WERI-Rb-1 (cell line): ENCODE measurements around the gene FAM25A.
"Not testable (repeated sequence)": the region's sequence is repeated elsewhere in the genome, so short reads cannot be mapped to it uniquely, and the experiment has no call there.

Experiments used
- DNase-seq: peaks from one replicate; pipeline ENCODE4 v3.0.0-alpha.2; 2020
- H3K27ac ChIP-seq: fragments of 250-450 bp; sonication (Bioruptor Pico); 2 replicates; pipeline ENCODE4 v1.5.1; 2020; ENCODE audit warnings: mild to moderate bottlenecking, moderate library complexity
- H3K27me3 ChIP-seq: fragments of 250-450 bp; sonication (Bioruptor Pico); 2 replicates; pipeline ENCODE4 v1.5.1; 2021; ENCODE audit warnings: mild to moderate bottlenecking, low read depth, moderate library complexity; ENCODE audit not compliant: insufficient read depth, severe bottlenecking
- H3K36me3 ChIP-seq: fragments of 250-450 bp; sonication (Bioruptor Pico); 2 replicates; pipeline ENCODE4 v1.5.1; 2020; ENCODE audit warnings: mild to moderate bottlenecking, moderate library complexity
- H3K4me3 ChIP-seq: 2 replicates; pipeline ENCODE4 v1.5.1; 2011; ENCODE audit warnings: low read depth, mild to moderate bottlenecking, control low read depth, low read length
- H3K9me3 ChIP-seq: fragments of 250-450 bp; sonication (Bioruptor Pico); 2 replicates; pipeline ENCODE4 v1.5.1; 2021; ENCODE audit warnings: mild to moderate bottlenecking, moderate library complexity; ENCODE audit not compliant: severe bottlenecking
- TF ChIP-seq, protein P1 (sequence below): IDR thresholded peaks from 2 replicates; pipeline ENCODE4 v1.5.1; 2011; ENCODE audit warnings: low read depth, mild to moderate bottlenecking, control low read depth, inconsistent platforms, low read length

FAM25A gene

DNA sequence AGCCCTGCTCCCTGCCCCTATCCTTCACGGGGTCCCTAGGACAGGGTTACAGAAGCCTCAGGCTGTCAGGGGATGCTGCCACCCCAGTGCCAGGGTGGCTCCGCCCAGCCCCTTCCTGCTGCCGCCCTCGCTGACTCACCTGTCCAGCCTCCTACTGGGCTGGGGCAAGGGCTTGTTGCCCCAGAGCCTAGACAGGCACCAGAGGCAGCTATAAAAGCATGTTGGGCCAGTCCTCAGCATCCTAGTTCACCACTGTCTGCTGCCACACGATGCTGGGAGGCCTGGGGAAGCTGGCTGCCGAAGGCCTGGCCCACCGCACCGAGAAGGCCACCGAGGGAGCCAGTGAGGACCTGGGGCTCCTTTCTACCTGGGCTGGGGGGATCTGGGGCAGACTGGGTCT lies at the start of gene FAM25A:
FAM25A (plus strand) TSS at position 239 of the 400 bp plus-strand sequence; CDS start at position 270, 31 bp downstream.
- not testable (repeated sequence) for H3K9me3 ChIP-seq, H3K27ac ChIP-seq, H3K36me3 ChIP-seq, H3K4me3 ChIP-seq, DNase-seq, H3K27me3 ChIP-seq

DNA sequence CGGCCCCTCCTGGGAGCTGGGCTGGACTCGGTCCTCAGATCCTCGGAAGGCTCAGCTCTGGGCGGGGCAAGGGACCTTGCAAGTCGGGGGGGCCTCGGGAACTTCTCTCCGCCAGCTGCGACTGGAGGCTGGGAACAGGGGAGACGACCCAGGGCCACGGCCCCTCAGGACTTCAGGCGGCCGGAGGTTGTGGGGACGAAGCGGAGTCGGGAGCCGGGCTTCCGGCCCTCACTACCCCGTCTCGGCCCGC lies 49.2 kb upstream of the FAM25A start:
- no peak for DNase-seq
- Histone ChIP-seq H3K9me3 (no peaks in the 10 kb centered on the region), H3K27ac (no peak overlapping the region), H3K4me3 (no peak overlapping the region), H3K27me3 (no peaks in the 10 kb centered on the region), H3K36me3 (no peaks in the 10 kb centered on the region)
- TF ChIP-seq, protein P1, sequence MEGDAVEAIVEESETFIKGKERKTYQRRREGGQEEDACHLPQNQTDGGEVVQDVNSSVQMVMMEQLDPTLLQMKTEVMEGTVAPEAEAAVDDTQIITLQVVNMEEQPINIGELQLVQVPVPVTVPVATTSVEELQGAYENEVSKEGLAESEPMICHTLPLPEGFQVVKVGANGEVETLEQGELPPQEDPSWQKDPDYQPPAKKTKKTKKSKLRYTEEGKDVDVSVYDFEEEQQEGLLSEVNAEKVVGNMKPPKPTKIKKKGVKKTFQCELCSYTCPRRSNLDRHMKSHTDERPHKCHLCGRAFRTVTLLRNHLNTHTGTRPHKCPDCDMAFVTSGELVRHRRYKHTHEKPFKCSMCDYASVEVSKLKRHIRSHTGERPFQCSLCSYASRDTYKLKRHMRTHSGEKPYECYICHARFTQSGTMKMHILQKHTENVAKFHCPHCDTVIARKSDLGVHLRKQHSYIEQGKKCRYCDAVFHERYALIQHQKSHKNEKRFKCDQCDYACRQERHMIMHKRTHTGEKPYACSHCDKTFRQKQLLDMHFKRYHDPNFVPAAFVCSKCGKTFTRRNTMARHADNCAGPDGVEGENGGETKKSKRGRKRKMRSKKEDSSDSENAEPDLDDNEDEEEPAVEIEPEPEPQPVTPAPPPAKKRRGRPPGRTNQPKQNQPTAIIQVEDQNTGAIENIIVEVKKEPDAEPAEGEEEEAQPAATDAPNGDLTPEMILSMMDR, result no peak

DNA sequence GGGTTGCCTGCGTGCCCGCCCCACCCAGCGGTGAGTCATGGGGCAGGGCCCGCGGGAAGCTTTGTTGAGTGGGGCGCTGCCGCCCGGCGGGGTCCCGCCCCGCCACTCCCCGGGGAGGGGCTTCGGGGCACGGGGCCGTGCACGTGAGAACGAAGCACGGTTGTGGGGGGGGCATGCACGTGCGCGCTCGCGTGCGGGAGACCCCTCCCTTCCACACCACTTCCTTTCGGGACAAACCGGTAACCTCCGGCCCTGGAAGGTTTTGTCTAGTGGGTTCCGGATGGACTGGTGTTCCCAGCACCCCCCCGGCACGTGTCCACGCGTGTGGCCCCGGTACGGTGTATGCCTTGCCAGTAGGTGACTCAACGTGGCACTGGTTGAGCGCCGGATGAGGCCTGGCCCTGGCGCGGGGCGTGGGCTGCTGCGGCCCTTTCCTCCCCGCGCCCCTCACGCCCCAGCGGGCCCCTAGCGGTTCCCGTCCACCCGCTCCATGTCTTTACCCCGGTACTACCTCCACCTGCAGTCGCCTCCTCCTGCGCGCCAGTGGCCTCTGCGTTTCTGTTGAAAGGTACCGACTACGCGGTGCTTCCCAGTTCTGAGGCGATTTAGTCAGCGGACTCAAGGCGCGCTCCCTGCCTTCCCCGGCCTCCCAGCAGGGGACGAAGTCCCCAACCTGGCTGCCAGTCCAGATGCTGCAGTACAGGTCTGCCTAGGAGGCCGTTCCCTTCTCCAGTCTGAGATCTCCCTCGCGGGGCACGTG lies 48.7 kb upstream of the FAM25A start:
- Histone ChIP-seq H3K27ac (no peak overlapping the region), H3K36me3 (no peaks in the 10 kb centered on the region), H3K9me3 (no peaks in the 10 kb centered on the region), H3K27me3 (no peaks in the 10 kb centered on the region), H3K4me3 (no peak overlapping the region)
- TF ChIP-seq, protein P1, result no peak
- no peak for DNase-seq

DNA sequence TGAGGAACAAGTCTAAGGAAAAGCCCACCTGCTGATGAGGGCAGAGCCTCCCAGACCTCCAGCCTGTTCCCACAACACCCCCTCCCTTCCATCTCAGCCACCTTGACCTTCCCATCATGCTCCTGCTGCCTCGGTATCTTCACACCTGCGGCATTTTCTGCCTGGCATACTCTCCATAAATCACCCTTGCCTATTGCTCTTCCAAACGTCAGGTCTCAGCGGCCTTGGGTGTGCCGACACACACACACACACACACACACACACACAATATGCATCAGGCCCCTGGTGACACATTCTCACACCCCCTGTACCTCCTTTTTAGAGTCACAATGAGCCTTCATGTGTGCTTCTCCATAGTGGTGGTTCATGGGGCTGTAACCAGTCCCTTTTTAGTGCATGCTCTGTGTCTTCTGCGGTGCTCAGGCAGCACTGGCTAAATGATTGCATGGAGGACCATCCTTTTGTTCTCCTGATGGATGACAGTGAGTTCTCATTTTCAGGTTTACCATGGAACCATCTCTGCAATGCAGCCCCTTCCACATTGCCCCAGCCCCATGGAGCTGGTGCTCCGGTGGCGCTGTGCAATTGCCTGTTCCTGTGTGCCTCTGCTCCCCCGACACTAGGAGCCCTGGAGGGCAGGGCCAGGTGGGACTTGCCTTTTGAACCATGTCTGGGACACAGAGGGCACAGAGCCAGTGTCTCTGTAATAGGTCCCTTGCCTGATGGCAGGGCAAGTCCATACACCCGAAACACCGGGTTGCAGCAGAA lies 47.3 kb upstream of the FAM25A start:
- Histone ChIP-seq H3K4me3 (no peak overlapping the region), H3K27ac (no peak overlapping the region), H3K9me3 (no peaks in the 10 kb centered on the region), H3K36me3 (no peaks in the 10 kb centered on the region), H3K27me3 (no peaks in the 10 kb centered on the region)
- DNase-seq, result no peak
- TF ChIP-seq, protein P1, result no peak

DNA sequence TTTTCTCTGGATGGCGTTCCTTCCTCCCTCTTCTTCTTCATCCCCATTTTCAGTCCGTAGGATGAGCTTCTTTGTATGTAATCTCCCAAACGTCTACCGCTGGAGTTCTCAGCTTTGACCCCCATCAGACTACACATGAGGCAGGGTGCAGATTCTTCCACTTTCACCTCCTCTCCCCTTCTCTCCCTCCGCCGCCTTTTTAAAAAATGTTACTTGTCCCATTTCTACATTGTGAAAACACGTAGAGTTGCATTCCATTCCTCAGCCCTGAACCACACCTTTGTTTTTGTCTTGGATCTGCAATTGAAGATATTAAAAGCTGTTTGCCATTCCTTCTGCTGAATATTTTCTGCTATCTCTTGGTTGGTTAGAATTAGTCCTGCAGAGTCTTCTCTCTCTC lies 45.6 kb upstream of the FAM25A start:
- no peak for DNase-seq
- no peaks in the 10 kb centered on the region for H3K9me3 ChIP-seq
- TF ChIP-seq, protein P1, result no peak
- H3K27me3 ChIP-seq, result no peaks in the 10 kb centered on the region
- no peaks in the 10 kb centered on the region for H3K36me3 ChIP-seq
- H3K4me3 ChIP-seq, result no peak overlapping the region
- H3K27ac ChIP-seq, result no peak overlapping the region

DNA sequence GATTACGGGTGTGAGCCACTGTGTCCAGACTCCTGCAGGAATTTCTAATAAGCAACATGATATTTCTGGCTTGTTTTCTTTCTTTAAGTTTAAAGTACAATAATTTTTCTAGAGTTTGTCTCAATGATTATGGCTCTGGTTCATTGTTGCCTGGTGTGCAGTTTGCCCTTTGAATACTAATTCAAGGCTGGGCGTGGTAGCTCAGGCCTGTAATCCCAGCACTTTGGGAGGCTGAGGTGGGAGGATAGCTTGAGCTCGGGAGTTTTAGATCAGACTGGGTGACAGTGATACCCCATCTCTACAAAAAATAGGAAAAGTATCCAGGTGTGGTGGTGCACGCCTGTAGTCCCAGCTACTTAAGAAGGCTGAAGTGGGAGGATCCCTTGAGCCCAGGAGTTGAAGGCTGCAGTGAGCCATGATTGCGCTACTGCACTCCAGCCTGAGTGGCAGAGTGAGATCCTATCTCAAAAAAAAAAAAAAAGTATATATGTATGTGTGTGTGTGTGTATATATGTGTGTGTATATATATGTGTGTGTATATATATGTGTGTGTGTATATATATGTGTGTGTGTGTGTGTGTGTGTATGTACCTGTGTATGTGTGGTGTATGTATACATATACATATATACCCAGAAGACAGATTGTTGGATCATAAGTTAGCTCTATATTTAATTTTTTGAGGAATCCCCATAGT lies 43.6 kb upstream of the FAM25A start:
- TF ChIP-seq, protein P1, result no peak
- Histone ChIP-seq H3K27me3 (no peaks in the 10 kb centered on the region), H3K36me3 (no peaks in the 10 kb centered on the region), H3K9me3 (no peaks in the 10 kb centered on the region), H3K4me3 (no peak overlapping the region), H3K27ac (no peak overlapping the region)
- no peak for DNase-seq

DNA sequence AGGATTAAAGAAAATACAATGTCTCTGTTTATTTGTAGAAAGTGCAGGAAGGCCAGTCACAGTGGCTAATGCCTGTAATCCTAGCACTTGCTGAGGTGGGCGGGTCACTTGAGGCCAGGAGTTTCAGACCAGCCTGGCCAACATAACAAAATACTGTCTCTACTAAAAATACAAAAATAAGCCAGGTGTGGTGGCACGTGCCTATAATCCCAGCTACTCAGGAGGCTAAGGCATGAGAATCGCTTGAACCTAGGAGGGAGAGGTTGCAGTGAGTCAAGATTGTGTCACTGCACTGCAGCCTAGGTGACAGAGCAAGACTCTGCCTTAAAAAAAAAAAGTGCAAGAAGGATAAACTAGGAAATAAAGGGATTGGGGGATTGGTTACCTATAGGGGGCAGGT lies 41.6 kb upstream of the FAM25A start:
- not testable (repeated sequence) for H3K27me3 ChIP-seq, H3K27ac ChIP-seq, H3K9me3 ChIP-seq, H3K36me3 ChIP-seq, H3K4me3 ChIP-seq
- peak; percentile 68 for DNase-seq
